RCC 7860 (cell line): ENCODE data around the gene CYP2A13.
"Not testable (repeated sequence)": the region's sequence is repeated elsewhere in the genome, so short reads cannot be mapped to it uniquely, and the experiment has no call there.

Experiments
- DNase-seq: peaks from one replicate; pipeline ENCODE4 v3.0.0-alpha.2; 2015; ENCODE audit warnings: low spot score
- FAIRE-seq: peaks from 2 replicates; lab custom pipeline; 2012; peaks lifted over from hg19 to GRCh38; lab: Jason Lieb, UNC

Gene CYP2A13

GRCh38 chr19:41116261-41116660 lies 28.0 kb downstream of the CYP2A13 start:
- DNase-seq = no peak
- no peak for FAIRE-seq

- not testable (repeated sequence) for FAIRE-seq, DNase-seq
Measured at GRCh38 chr19:41120929-41121911, 33.0 kb downstream of the CYP2A13 start.

GRCh38 chr19:41122846-41123245 lies 34.6 kb downstream of the CYP2A13 start:
- FAIRE-seq, DNase-seq: not testable (repeated sequence)

GRCh38 chr19:41123716-41124294 lies 35.6 kb downstream of the CYP2A13 start:
- DNase-seq = no peak
- no peak for FAIRE-seq

- not testable (repeated sequence) for DNase-seq, FAIRE-seq
Measured at GRCh38 chr19:41126765-41127203, 38.5 kb downstream of the CYP2A13 start.

- DNase-seq, FAIRE-seq: not testable (repeated sequence)
Measured at GRCh38 chr19:41127362-41127761, 39.1 kb downstream of the CYP2A13 start.

GRCh38 chr19:41127801-41128300 lies 39.6 kb downstream of the CYP2A13 start:
- not testable (repeated sequence) for DNase-seq

GRCh38 chr19:41128692-41129091 lies 40.4 kb downstream of the CYP2A13 start:
- FAIRE-seq (no peak), DNase-seq (no peak)

More at GRCh38 chr19:41127801-41128300, 39.6 kb downstream of the CYP2A13 start:
- FAIRE-seq = not testable (repeated sequence)

- DNase-seq = no peak
- FAIRE-seq = no peak
Measured at GRCh38 chr19:41131186-41131585, 42.9 kb downstream of the CYP2A13 start.

- DNase-seq = no peak
- FAIRE-seq = no peak
Measured at GRCh38 chr19:41133260-41133659, 45.0 kb downstream of the CYP2A13 start.

GRCh38 chr19:41134616-41135015 lies 46.4 kb downstream of the CYP2A13 start:
- FAIRE-seq (no peak), DNase-seq (no peak)

- FAIRE-seq, DNase-seq: not testable (repeated sequence)
Measured at GRCh38 chr19:41135390-41136384, 47.4 kb downstream of the CYP2A13 start.

- no peak for DNase-seq
- no peak for FAIRE-seq
Measured at GRCh38 chr19:41136636-41137455, 48.6 kb downstream of the CYP2A13 start.

GRCh38 chr19:41144403-41144802 lies 56.2 kb downstream of the CYP2A13 start:
- FAIRE-seq (no peak), DNase-seq (peak; percentile 56)
